IMR-90 (cell line): ENCODE measurements around the gene BBS12. TPM values are rescaled to one million over a fixed set of nuclear protein-coding genes. Genes with fewer than 3 reads are reported as not detected.

Experiments
- ATAC-seq: fragments of 200-7000 bp; cut with Tn5 transposase; 2 replicates; pipeline ENCODE4 v1.9.1; 2020; ENCODE audit warnings: low read depth, mild to moderate bottlenecking, moderate library complexity
- BruUV-seq: library from RNA; stranded (reverse); fragments of 400-500 nt; replicated peaks from 2 replicates; lab custom pipeline; 2021; lab: Mats Ljungman, UMichigan
- CTCF ChIA-PET: fragments of 300-600 bp; formaldehyde crosslinking; extraction: SDS; loops from one replicate; lab custom pipeline; 2021; ENCODE audit warnings: antibody characterized with exemption; lab: Yijun Ruan, JAX
- POLR2A ChIA-PET: fragments of 300-600 bp; sonication (Branson Sonifier 250); formaldehyde crosslinking; loops from one replicate; lab custom pipeline; 2022; ENCODE audit warnings: antibody characterized with exemption; ENCODE audit not compliant: unreplicated experiment; lab: Charles Lee
- DNase-seq: peaks from one replicate; pipeline ENCODE4 v3.0.0; 2013
- H2AFZ ChIP-seq: replicated peaks from 2 replicates; pipeline ENCODE3; 2013; ENCODE audit warnings: low read length, mild to moderate bottlenecking; ENCODE audit not compliant: poor library complexity
- H2AK5ac ChIP-seq: 2 replicates; pipeline ENCODE4 v1.6.1; 2013; ENCODE audit warnings: low read depth, low read length, inconsistent platforms
- H2AK9ac ChIP-seq: replicated peaks from 2 replicates; pipeline ENCODE3; 2013; ENCODE audit warnings: mild to moderate bottlenecking, low read depth, low read length, moderate library complexity; ENCODE audit not compliant: poor library complexity
- H2BK120ac ChIP-seq: 2 replicates; pipeline ENCODE4 v1.6.1; 2013; ENCODE audit warnings: low read depth, low read length, inconsistent platforms
- H2BK15ac ChIP-seq: 3 replicates; pipeline ENCODE4 v1.6.1; 2013; ENCODE audit warnings: low read depth, low read length, inconsistent platforms
- H2BK20ac ChIP-seq: 2 replicates; pipeline ENCODE4 v1.6.1; 2013; ENCODE audit warnings: low read depth, mild to moderate bottlenecking, inconsistent platforms, low read length, moderate library complexity
- H2BK5ac ChIP-seq: 2 replicates; pipeline ENCODE4 v1.6.1; 2013; ENCODE audit warnings: mild to moderate bottlenecking, low read depth, low read length, inconsistent platforms; ENCODE audit not compliant: poor library complexity, severe bottlenecking
- H3K14ac ChIP-seq: replicated peaks from 2 replicates; pipeline ENCODE4 v1.6.1; 2013; ENCODE audit warnings: low read depth, low read length, inconsistent platforms
- H3K18ac ChIP-seq: 2 replicates; pipeline ENCODE4 v1.6.1; 2013; ENCODE audit warnings: low read depth, low read length, control low read depth
- H3K23ac ChIP-seq: 2 replicates; pipeline ENCODE4 v1.6.1; 2013; ENCODE audit warnings: low read depth, low read length, inconsistent platforms
- H3K27ac ChIP-seq: 2 replicates; pipeline ENCODE4 v1.5.1; 2013; ENCODE audit warnings: mild to moderate bottlenecking, control low read depth, low read length; ENCODE audit not compliant: insufficient read depth
- H3K27me3 ChIP-seq: 2 replicates; pipeline ENCODE4 v1.6.1; 2013; ENCODE audit warnings: low read length; ENCODE audit not compliant: control insufficient read depth, insufficient read depth
- H3K36me3 ChIP-seq: 2 replicates; pipeline ENCODE4 v1.6.1; 2013; ENCODE audit warnings: low read length, mixed read lengths; ENCODE audit not compliant: control insufficient read depth, insufficient read depth
- H3K4ac ChIP-seq: 2 replicates; pipeline ENCODE4 v1.6.1; 2013; ENCODE audit warnings: low read depth, low read length, inconsistent platforms
- H3K4me1 ChIP-seq: 2 replicates; pipeline ENCODE4 v1.6.1; 2013; ENCODE audit warnings: low read length, mixed read lengths; ENCODE audit not compliant: control insufficient read depth, insufficient read depth
- H3K4me2 ChIP-seq: 2 replicates; pipeline ENCODE4 v1.6.1; 2013; ENCODE audit warnings: low read depth, mild to moderate bottlenecking, control low read depth, low read length, moderate library complexity
- H3K4me3 ChIP-seq: 2 replicates; pipeline ENCODE4 v1.5.1; 2013; ENCODE audit warnings: low read depth, mild to moderate bottlenecking, control low read depth, low read length, moderate library complexity; ENCODE audit not compliant: insufficient read depth
- H3K56ac ChIP-seq: 2 replicates; pipeline ENCODE4 v1.6.1; 2013; ENCODE audit warnings: low read length, inconsistent platforms; ENCODE audit not compliant: insufficient read depth; ENCODE audit errors: extremely low read depth
- H3K79me1 ChIP-seq, 2 experiments: 2 replicates each; pipeline ENCODE4 v1.6.1; 2013; ENCODE audit warnings: low read length in 2 of 2, inconsistent platforms in 1 of 2, low read depth in 1 of 2
- H3K9ac ChIP-seq: 2 replicates; pipeline ENCODE4 v1.6.1; 2013; ENCODE audit warnings: low read depth, low read length, control low read depth
- H3K9me1 ChIP-seq: 2 replicates; pipeline ENCODE4 v1.6.1; 2013; ENCODE audit warnings: low read length, inconsistent platforms; ENCODE audit not compliant: insufficient read depth
- H3K9me3 ChIP-seq: 2 replicates; pipeline ENCODE4 v1.6.1; 2013; ENCODE audit warnings: low read length; ENCODE audit not compliant: control insufficient read depth, insufficient read depth
- H4K20me1 ChIP-seq: 2 replicates; pipeline ENCODE4 v1.6.1; 2013; ENCODE audit warnings: low read length, inconsistent platforms; ENCODE audit not compliant: insufficient read depth
- H4K5ac ChIP-seq: 2 replicates; pipeline ENCODE4 v1.6.1; 2013; ENCODE audit warnings: mild to moderate bottlenecking, low read depth, low read length, control low read depth
- H4K8ac ChIP-seq, 2 experiments: 2 replicates each; pipeline ENCODE4 v1.6.1; 2013; ENCODE audit warnings: low read depth in 2 of 2, low read length in 2 of 2, control low read depth in 1 of 2, inconsistent platforms in 1 of 2
- H4K91ac ChIP-seq: 2 replicates; pipeline ENCODE4 v1.6.1; 2013; ENCODE audit warnings: low read depth, low read length, inconsistent platforms; ENCODE audit not compliant: insufficient read depth
- BHLHE40 ChIP-seq: fragments of 150-350 bp; IDR thresholded peaks from 2 replicates; pipeline ENCODE4 v1.6.1; 2016; ENCODE audit warnings: mild to moderate bottlenecking, low read depth, low read length
- CEBPB ChIP-seq: IDR thresholded peaks from 2 replicates; pipeline ENCODE4 v1.6.1; 2012; ENCODE audit warnings: low read depth, low read length, improper control_type of control experiment
- CHD1 ChIP-seq: IDR thresholded peaks from 2 replicates; pipeline ENCODE4 v1.6.1; 2012; ENCODE audit warnings: low read depth, low read length, improper control_type of control experiment
- FOS ChIP-seq: fragments of 150-350 bp; IDR thresholded peaks from 2 replicates; pipeline ENCODE4 v1.6.1; 2016; ENCODE audit warnings: low read depth, low read length
- MAFK ChIP-seq: IDR thresholded peaks from 2 replicates; pipeline ENCODE4 v1.6.1; 2012; ENCODE audit warnings: low read depth, low read length, improper control_type of control experiment
- MAZ ChIP-seq: IDR thresholded peaks from 2 replicates; pipeline ENCODE4 v1.6.1; 2012; ENCODE audit warnings: low read depth, mild to moderate bottlenecking, low read length, improper control_type of control experiment, moderate library complexity, borderline replicate concordance
- MXI1 ChIP-seq: IDR thresholded peaks from 2 replicates; pipeline ENCODE4 v1.6.1; 2012; ENCODE audit warnings: low read depth, mild to moderate bottlenecking, low read length, moderate library complexity, borderline replicate concordance
- NFE2L2 ChIP-seq: fragments of 150-350 bp; IDR thresholded peaks from 2 replicates; pipeline ENCODE4 v1.6.1; 2016; ENCODE audit warnings: low read depth, mild to moderate bottlenecking, low read length
- RAD21 ChIP-seq: IDR thresholded peaks from 2 replicates; pipeline ENCODE4 v1.6.1; 2012; ENCODE audit warnings: low read length, improper control_type of control experiment
- RCOR1 ChIP-seq: IDR thresholded peaks from 2 replicates; pipeline ENCODE4 v1.6.1; 2012; ENCODE audit warnings: mild to moderate bottlenecking, low read length, improper control_type of control experiment; ENCODE audit not compliant: insufficient replicate concordance
- RFX5 ChIP-seq: IDR thresholded peaks from 2 replicates; pipeline ENCODE4 v1.8.0; 2012; ENCODE audit warnings: low read depth, mild to moderate bottlenecking, low read length, moderate library complexity
- SMC3 ChIP-seq: fragments of 150-350 bp; IDR thresholded peaks from 2 replicates; pipeline ENCODE4 v1.6.1; 2016; ENCODE audit warnings: low read depth, mild to moderate bottlenecking, antibody characterized with exemption, low read length, moderate library complexity
- WGBS, 2 experiments: methylation state at CpG; one replicate each; pipeline versions ENCODE4 v1.1.5 to v1.1.7; 2013; ENCODE audit warnings: missing lambda C conversion rate in 2 of 2; ENCODE audit not compliant: insufficient read length in 1 of 2; ENCODE audit errors: extremely low coverage in 2 of 2; 5-methylcytosine and 5-hydroxymethylcytosine counted together
- dilution Hi-C: fragments of 300-500 bp; cut with HindIII; formaldehyde crosslinking; loops from one replicate; pipeline ENCODE4 v1.14.3; 2018; ENCODE audit warnings: low sequenced_read_pairs; ENCODE audit not compliant: unreplicated experiment
- in situ Hi-C: fragments of 300-500 bp; cut with MboI; formaldehyde crosslinking; loops from 3 replicates; pipeline ENCODE4 v1.14.3; 2019; ENCODE audit warnings: low sequenced_read_pairs, inconsistent platforms, mixed read lengths
- intact Hi-C: fragments of 100-400 bp; cut with micrococcal nuclease; formaldehyde crosslinking; loops from 2 replicates; pipeline ENCODE4 v1.10.0; 2022
- polyA plus RNA-seq, 3 experiments: library from polyadenylated mRNA; depleted of rRNA; stranded (reverse); fragments of >200 nt; gene quantifications; 2 replicates each; pipeline ENCODE4 v1.2.3, GENCODE V29; 2012; ENCODE audit warnings: low replicate concordance in 1 of 3
- total RNA-seq: library from RNA; depleted of rRNA; stranded (reverse); fragments of >200 nt; gene quantifications from 2 replicates; pipeline ENCODE4 v1.2.3, GENCODE V29; 2012
- TF ChIP-seq, protein P1 (sequence below): fragments of 150-350 bp; IDR thresholded peaks from 2 replicates; pipeline ENCODE4 v1.6.1; 2016; ENCODE audit warnings: low read depth, mild to moderate bottlenecking, low read length, moderate library complexity, borderline replicate concordance
- TF ChIP-seq, protein P2 (sequence below): fragments of 150-350 bp; IDR thresholded peaks from 2 replicates; pipeline ENCODE4 v1.6.1; 2017; ENCODE audit warnings: mild to moderate bottlenecking, antibody characterized with exemption, low read length, low read depth

BBS12 gene
- total and polyA plus RNA-seq, 2 of the 4 experiments (the other 2 are of a cell fraction): 1.1 to 5.9 TPM

DNA sequence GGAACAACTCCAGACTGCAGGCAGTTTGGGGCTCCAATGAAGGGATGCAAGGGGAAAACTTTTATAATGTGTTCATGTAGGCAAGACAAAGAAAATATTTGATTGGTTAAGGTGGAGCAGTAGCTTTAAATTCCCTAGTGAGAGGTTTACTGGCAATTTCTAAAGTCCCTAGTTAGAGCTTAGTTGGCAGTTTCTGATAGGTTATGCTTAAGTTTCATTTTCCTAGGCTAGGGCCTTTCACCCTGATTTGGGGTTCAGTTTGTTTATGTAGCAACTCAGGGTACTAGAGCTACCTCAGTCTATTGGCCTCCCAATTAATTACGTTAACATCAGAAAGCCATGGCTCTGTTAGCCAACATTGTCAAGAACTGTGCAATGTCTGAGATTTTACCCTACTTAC, 14.6 kb downstream of the BBS12 start:
- no peaks in the 10 kb centered on the region for H3K27me3 ChIP-seq
- no peak overlapping the region for H2BK5ac ChIP-seq
- H3K9ac ChIP-seq: no peak overlapping the region
- H3K36me3 ChIP-seq: peaks cover 2% of the 10 kb centered on the region; the same call in 1 of the 2 replicates
- no peaks in the 10 kb centered on the region for H4K20me1 ChIP-seq
- H3K14ac ChIP-seq: no peak overlapping the region
- dilution Hi-C loops: no loop called here
- BruUV-seq: no TSS peak
- H2BK15ac ChIP-seq: no peak overlapping the region
- no CpG with 5 or more reads among the region's 1 CpG for WGBS, 2 experiments
- no peak for DNase-seq
- no peak for ATAC-seq
- H3K79me1 ChIP-seq: no peaks in the 10 kb centered on the region
- no peak overlapping the region for H4K8ac ChIP-seq
- H2AK9ac ChIP-seq: no peak overlapping the region
- H3K18ac ChIP-seq: no peak overlapping the region
- CTCF ChIA-PET: no interaction called here
- H2BK120ac ChIP-seq: no peak overlapping the region
- H3K4me1 ChIP-seq: peaks cover 3% of the 10 kb centered on the region; the same call in 1 of the 2 replicates
- no peak overlapping the region for H3K56ac ChIP-seq
- H3K9me1 ChIP-seq: peaks cover 2% of the 10 kb centered on the region; the same call in 1 of the 2 replicates
- in situ Hi-C loops: no loop called here
- no peak overlapping the region for H4K5ac ChIP-seq
- no peak overlapping the region for H4K91ac ChIP-seq
- no peak overlapping the region for H3K27ac ChIP-seq
- TF ChIP-seq, protein P1, sequence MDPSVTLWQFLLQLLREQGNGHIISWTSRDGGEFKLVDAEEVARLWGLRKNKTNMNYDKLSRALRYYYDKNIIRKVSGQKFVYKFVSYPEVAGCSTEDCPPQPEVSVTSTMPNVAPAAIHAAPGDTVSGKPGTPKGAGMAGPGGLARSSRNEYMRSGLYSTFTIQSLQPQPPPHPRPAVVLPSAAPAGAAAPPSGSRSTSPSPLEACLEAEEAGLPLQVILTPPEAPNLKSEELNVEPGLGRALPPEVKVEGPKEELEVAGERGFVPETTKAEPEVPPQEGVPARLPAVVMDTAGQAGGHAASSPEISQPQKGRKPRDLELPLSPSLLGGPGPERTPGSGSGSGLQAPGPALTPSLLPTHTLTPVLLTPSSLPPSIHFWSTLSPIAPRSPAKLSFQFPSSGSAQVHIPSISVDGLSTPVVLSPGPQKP: no peak
- TF ChIP-seq NFE2L2 (no peak), CEBPB (no peak), RAD21 (no peak), MAFK (no peak), RFX5 (no peak), SMC3 (no peak), CHD1 (no peak), FOS (no peak), MAZ (no peak), MXI1 (no peak), RCOR1 (no peak), BHLHE40 (no peak)
- TF ChIP-seq, protein P2, sequence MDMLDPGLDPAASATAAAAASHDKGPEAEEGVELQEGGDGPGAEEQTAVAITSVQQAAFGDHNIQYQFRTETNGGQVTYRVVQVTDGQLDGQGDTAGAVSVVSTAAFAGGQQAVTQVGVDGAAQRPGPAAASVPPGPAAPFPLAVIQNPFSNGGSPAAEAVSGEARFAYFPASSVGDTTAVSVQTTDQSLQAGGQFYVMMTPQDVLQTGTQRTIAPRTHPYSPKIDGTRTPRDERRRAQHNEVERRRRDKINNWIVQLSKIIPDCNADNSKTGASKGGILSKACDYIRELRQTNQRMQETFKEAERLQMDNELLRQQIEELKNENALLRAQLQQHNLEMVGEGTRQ: no peak
- POLR2A ChIA-PET: no interaction called here
- intact Hi-C loops: no loop called here
- no peak overlapping the region for H3K4me2 ChIP-seq
- H3K4ac ChIP-seq: no peak overlapping the region
- H2BK20ac ChIP-seq: no peak overlapping the region
- no peak overlapping the region for H3K23ac ChIP-seq
- no peak overlapping the region for H2AK5ac ChIP-seq
- no peaks in the 10 kb centered on the region for H3K9me3 ChIP-seq
- no peak overlapping the region for H2AFZ ChIP-seq
- no peak overlapping the region for H3K4me3 ChIP-seq
